CD4-positive, alpha-beta T cell (primary cell): ENCODE results near the gene PLCB3. TPM values are rescaled to one million over a fixed set of nuclear protein-coding genes. Genes with fewer than 3 reads are reported as not detected.

ENCODE experiments used
- ATAC-seq: fragments of 200-7000 bp; cut with Tn5 transposase; one replicate; pipeline ENCODE4 v1.10.0; 2022; ENCODE audit warnings: mild to moderate bottlenecking; ENCODE audit not compliant: poor library complexity
- CTCF ChIA-PET: fragments of 350-600 bp; sonication (Branson Sonifier 250); formaldehyde crosslinking; loops from one replicate; lab custom pipeline; 2021; ENCODE audit warnings: antibody characterized with exemption, inconsistent platforms; lab: Charles Lee
- POLR2A ChIA-PET: fragments of 350-600 bp; sonication (Branson Sonifier 250); formaldehyde crosslinking; loops from one replicate; lab custom pipeline; 2021; ENCODE audit warnings: antibody characterized with exemption, inconsistent platforms; lab: Charles Lee
- DNase-seq, 14 experiments: peaks; one replicate each; pipeline ENCODE4 v3.0.0-alpha.2; 2013 to 2020; ENCODE audit warnings: mixed read lengths in 2 of 14
- H3K27ac ChIP-seq, 2 donors: one replicate each; pipeline versions ENCODE4 v1.5.1 to v1.7.0; 2013; ENCODE audit warnings: low read length in 2 of 2, low read depth in 1 of 2, mild to moderate bottlenecking in 1 of 2
- H3K27me3 ChIP-seq, 2 experiments: 1 replicate in 1 of 2; 2 replicates in 1 of 2; pipeline versions ENCODE4 v1.6.1 to v1.7.0; 2013; ENCODE audit warnings: low read length in 2 of 2, control low read depth in 1 of 2, mild to moderate bottlenecking in 1 of 2, moderate library complexity in 1 of 2; ENCODE audit not compliant: insufficient read depth in 2 of 2, control insufficient read depth in 1 of 2
- H3K36me3 ChIP-seq: one replicate; pipeline ENCODE4 v1.6.1; 2013; ENCODE audit warnings: low read length, control low read depth; ENCODE audit not compliant: insufficient read depth
- H3K4me1 ChIP-seq: one replicate; pipeline ENCODE4 v1.6.1; 2013; ENCODE audit warnings: low read length, control low read depth; ENCODE audit not compliant: insufficient read depth
- H3K4me3 ChIP-seq: one replicate; pipeline ENCODE4 v1.5.1; 2013; ENCODE audit warnings: mild to moderate bottlenecking, low read length, moderate library complexity
- H3K9me3 ChIP-seq, 2 experiments: 1 replicate in 1 of 2; 2 replicates in 1 of 2; pipeline versions ENCODE4 v1.6.1 to v1.7.0; 2013; ENCODE audit warnings: low read length in 2 of 2, mild to moderate bottlenecking in 2 of 2, control low read depth in 1 of 2, moderate library complexity in 1 of 2; ENCODE audit not compliant: control insufficient read depth in 1 of 2, insufficient read depth in 1 of 2
- H3K27ac Mint-ChIP-seq: one replicate; pipeline ENCODE4 v1.8.0; 2020; ENCODE audit warnings: mixed read lengths
- H3K27me3 Mint-ChIP-seq: one replicate; pipeline ENCODE4 v1.8.0; 2021; ENCODE audit warnings: mixed read lengths
- H3K36me3 Mint-ChIP-seq: one replicate; pipeline ENCODE4 v1.8.0; 2021; ENCODE audit warnings: low read depth, mixed read lengths
- H3K4me1 Mint-ChIP-seq: one replicate; pipeline ENCODE4 v1.8.0; 2021; ENCODE audit warnings: low read depth, mixed read lengths
- H3K4me3 Mint-ChIP-seq: one replicate; pipeline ENCODE4 v1.8.0; 2020; ENCODE audit warnings: mild to moderate bottlenecking, mixed read lengths
- H3K9me3 Mint-ChIP-seq: one replicate; pipeline ENCODE4 v1.8.0; 2020; ENCODE audit warnings: mixed read lengths
- CTCF ChIP-seq: fragments of 200-600 bp; IDR thresholded peaks from one replicate; pipeline ENCODE4 v1.8.0; 2022; ENCODE audit warnings: antibody characterized with exemption, mild to moderate bottlenecking
- intact Hi-C, 2 experiments: fragments of 100-400 bp; cut with DNase I in 1 of 2; cut with micrococcal nuclease in 1 of 2; formaldehyde crosslinking; loops; one replicate each; pipeline versions ENCODE4 v1.15.1 to v1.9.0; 2023 to 2025; cut with DNase I, micrococcal nuclease
- total RNA-seq, 174 experiments: library from RNA in 2 of 174; stranded (reverse) in 2 of 174; gene quantifications; one replicate each; pipeline ENCODE4 v1.2.3 and lab custom pipeline; 2021 to 2026

Gene PLCB3
- total RNA-seq, 2 experiments from 2014 or later, result 2.5 to 2.7 TPM

GRCh38 chr11:64286801-64287159 lies 35.5 kb downstream of the PLCB3 start:
- peaks cover 13 to 14% of the 10 kb centered on the region in 2 experiments for H3K27me3 ChIP-seq
- Mint-ChIP-seq H3K4me1 (peaks cover 20% of the 10 kb centered on the region), H3K36me3 (peaks cover 5% of the 10 kb centered on the region), H3K27me3 (peaks cover 8% of the 10 kb centered on the region), H3K9me3 (no peaks in the 10 kb centered on the region), H3K4me3 (peak overlapping the region; percentile 90), H3K27ac (peak overlapping the region; percentile 88)
- no peak overlapping the region for H3K4me3 ChIP-seq
- peaks cover 0 to 6% of the 10 kb centered on the region in 2 experiments for H3K9me3 ChIP-seq
- ATAC-seq, result no peak
- TF ChIP-seq CTCF, result no peak
- DNase-seq, result peak in 1 of 14 experiments; percentile 42
- peaks cover 40% of the 10 kb centered on the region for H3K4me1 ChIP-seq
- CTCF ChIA-PET, result interaction anchor here (0.6 to 3.9 kb wide), 3 partner anchors 14 to 1519 kb away, joined by 3 to 21 read pairs (median 10); partner anchors contain the start of gene CATSPERZ
- no peak overlapping the region for H3K27ac ChIP-seq
- H3K36me3 ChIP-seq, result peaks cover 13% of the 10 kb centered on the region
- intact Hi-C loops, result loop anchor here in 1 of 2 experiments (1.0 kb wide), 1 partner anchor 17 kb away; no protein-coding TSS in a partner anchor
- POLR2A ChIA-PET, result interaction anchor here (3.8 kb wide), 1 partner anchor 18 kb away, joined by 18 read pairs; the partner anchor contains the start of gene ESRRA

GRCh38 chr11:64287676-64288352 lies 36.5 kb downstream of the PLCB3 start:
- Histone ChIP-seq H3K4me1 (peaks cover 46% of the 10 kb centered on the region), H3K9me3 (peaks cover 0 to 7% of the 10 kb centered on the region in 2 experiments), H3K27ac (no peak overlapping the region), H3K36me3 (peaks cover 6% of the 10 kb centered on the region), H3K27me3 (peaks cover 19 to 22% of the 10 kb centered on the region in 2 experiments), H3K4me3 (no peak overlapping the region)
- Mint-ChIP-seq H3K4me3 (peak overlapping the region; percentile 62), H3K36me3 (peaks cover 5% of the 10 kb centered on the region), H3K4me1 (peaks cover 19% of the 10 kb centered on the region), H3K27me3 (peaks cover 13% of the 10 kb centered on the region), H3K27ac (no peak overlapping the region), H3K9me3 (no peaks in the 10 kb centered on the region)
- no peak for TF ChIP-seq CTCF
- no peak for ATAC-seq
- no peak for DNase-seq
- intact Hi-C loops, result no loop called here
- CTCF ChIA-PET, result no interaction called here
- POLR2A ChIA-PET, result interaction anchor here (3.8 kb wide), 1 partner anchor 17 kb away, joined by 18 read pairs; the partner anchor contains the start of gene ESRRA

GRCh38 chr11:64288353-64288750 lies 37.0 kb downstream of the PLCB3 start:
- no peak overlapping the region for H3K27ac Mint-ChIP-seq
- H3K9me3 ChIP-seq, result peaks cover 0 to 10% of the 10 kb centered on the region in 2 experiments
- H3K36me3 Mint-ChIP-seq, result peaks cover 5% of the 10 kb centered on the region
- ChIA-PET CTCF (no interaction called here), POLR2A (no interaction called here)
- no peak overlapping the region for H3K27ac ChIP-seq
- H3K4me3 Mint-ChIP-seq, result peak overlapping the region; percentile 7
- DNase-seq (no peak), ATAC-seq (no peak)
- intact Hi-C loops, result no loop called here
- peaks cover 18% of the 10 kb centered on the region for H3K27me3 Mint-ChIP-seq
- TF ChIP-seq CTCF, result no peak
- H3K4me3 ChIP-seq, result no peak overlapping the region
- peaks cover 6% of the 10 kb centered on the region for H3K36me3 ChIP-seq
- peaks cover 25 to 27% of the 10 kb centered on the region in 2 experiments for H3K27me3 ChIP-seq
- peaks cover 41% of the 10 kb centered on the region for H3K4me1 ChIP-seq
- H3K9me3 Mint-ChIP-seq, result no peaks in the 10 kb centered on the region
- H3K4me1 Mint-ChIP-seq, result peaks cover 14% of the 10 kb centered on the region
